WTC11 (cell line): ENCODE measurements around the gene PCSK5. TPM values are rescaled to one million over a fixed set of nuclear protein-coding genes. Genes with fewer than 3 reads are reported as not detected.

Source experiments
- ATAC-seq: fragments of 200-7000 bp; cut with Tn5 transposase; 2 replicates; pipeline ENCODE4 v1.10.0; 2021; ENCODE audit warnings: mild to moderate bottlenecking, moderate library complexity
- CTCF ChIA-PET: fragments of 300-600 bp; sonication (Branson Sonifier 250); formaldehyde crosslinking; loops from one replicate; lab custom pipeline; 2021; ENCODE audit warnings: antibody characterized with exemption; lab: Charles Lee
- POLR2A ChIA-PET: fragments of 350-600 bp; sonication (Branson Sonifier 250); formaldehyde crosslinking; loops from one replicate; lab custom pipeline; 2021; ENCODE audit warnings: antibody characterized with exemption; lab: Charles Lee
- DNase-seq: peaks from one replicate; pipeline ENCODE4 v3.0.0; 2021; ENCODE audit warnings: low spot score
- H3K27ac Mint-ChIP-seq: 2 replicates; pipeline ENCODE4 v1.8.0; 2021; ENCODE audit warnings: mixed read lengths
- H3K27me3 Mint-ChIP-seq: 2 replicates; pipeline ENCODE4 v1.8.0; 2021; ENCODE audit warnings: low read depth, mild to moderate bottlenecking, moderate library complexity, mixed read lengths
- H3K36me3 Mint-ChIP-seq: 2 replicates; pipeline ENCODE4 v1.8.0; 2021; ENCODE audit warnings: mixed read lengths
- H3K4me1 Mint-ChIP-seq: 2 replicates; pipeline ENCODE4 v1.8.0; 2022; ENCODE audit warnings: mixed read lengths
- H3K4me3 Mint-ChIP-seq: 2 replicates; pipeline ENCODE4 v1.8.0; 2021; ENCODE audit warnings: mild to moderate bottlenecking, moderate library complexity, mixed read lengths
- H3K9me3 Mint-ChIP-seq: 2 replicates; pipeline ENCODE4 v1.8.0; 2021; ENCODE audit warnings: mixed read lengths
- EMX1 ChIP-seq: fragments of 250-450 bp; sonication (Bioruptor Pico); IDR thresholded peaks from 2 replicates; pipeline ENCODE4 v1.8.0; 2021; ENCODE audit warnings: mild to moderate bottlenecking
- FOXP1 ChIP-seq: sonication (generic); formaldehyde crosslinking; IDR thresholded peaks from 2 replicates; pipeline ENCODE4 v1.8.0; 2022; ENCODE audit warnings: missing genetic modification reagents, mild to moderate bottlenecking, moderate library complexity, borderline replicate concordance
- HMGA2 ChIP-seq: fragments of 250-450 bp; sonication (Bioruptor Pico); IDR thresholded peaks from 2 replicates; pipeline ENCODE4 v1.4.0; 2021; ENCODE audit warnings: mild to moderate bottlenecking, moderate library complexity
- KAT7 ChIP-seq: sonication (generic); formaldehyde crosslinking; IDR thresholded peaks from 2 replicates; pipeline ENCODE4 v1.8.1; 2023; ENCODE audit warnings: missing genetic modification reagents, mild to moderate bottlenecking, borderline replicate concordance
- OVOL2 ChIP-seq: fragments of 250-450 bp; sonication (Bioruptor Pico); IDR thresholded peaks from 2 replicates; pipeline ENCODE4 v1.9.0; 2021; ENCODE audit warnings: mild to moderate bottlenecking, borderline replicate concordance
- RELA ChIP-seq: sonication (generic); formaldehyde crosslinking; IDR thresholded peaks from 2 replicates; pipeline ENCODE4 v1.8.1; 2022; ENCODE audit warnings: missing genetic modification reagents, mild to moderate bottlenecking, borderline replicate concordance
- RORB ChIP-seq: fragments of 250-450 bp; sonication (Bioruptor Pico); IDR thresholded peaks from 2 replicates; pipeline ENCODE4 v1.9.0; 2021; ENCODE audit warnings: mild to moderate bottlenecking
- ZNF416 ChIP-seq: fragments of 250-450 bp; sonication (Bioruptor Pico); IDR thresholded peaks from 2 replicates; pipeline ENCODE4 v1.9.0; 2021; ENCODE audit warnings: mild to moderate bottlenecking, inconsistent platforms
- ZNF671 ChIP-seq: fragments of 250-450 bp; sonication (Bioruptor Pico); IDR thresholded peaks from 2 replicates; pipeline ENCODE4 v1.8.0; 2021; ENCODE audit warnings: mild to moderate bottlenecking
- total RNA-seq: library from RNA; stranded (reverse); gene quantifications from 3 replicates; pipeline ENCODE4 v1.2.3, GENCODE V29; 2021
- TF ChIP-seq, protein P1 (sequence below): sonication (generic); formaldehyde crosslinking; IDR thresholded peaks from 2 replicates; pipeline ENCODE4 v1.8.1; 2023; ENCODE audit warnings: mild to moderate bottlenecking, missing genetic modification reagents, moderate library complexity
- TF ChIP-seq, protein P2 (sequence below): fragments of 250-450 bp; sonication (Bioruptor Pico); IDR thresholded peaks from 2 replicates; pipeline ENCODE4 v1.9.0; 2021; ENCODE audit warnings: mild to moderate bottlenecking, borderline replicate concordance
- TF ChIP-seq, protein P3 (sequence below): sonication (generic); formaldehyde crosslinking; IDR thresholded peaks from 2 replicates; pipeline ENCODE4 v1.8.1; 2022; ENCODE audit warnings: mild to moderate bottlenecking, moderate library complexity, missing genetic modification reagents
- TF ChIP-seq, protein P4 (sequence below): fragments of 250-450 bp; sonication (Bioruptor Pico); IDR thresholded peaks from 2 replicates; pipeline ENCODE4 v2.1.2; 2022; ENCODE audit warnings: mild to moderate bottlenecking, moderate library complexity
- TF ChIP-seq, protein P5 (sequence below): sonication (generic); formaldehyde crosslinking; IDR thresholded peaks from 2 replicates; pipeline ENCODE4 v1.8.1; 2022; ENCODE audit warnings: missing genetic modification reagents, borderline replicate concordance
- TF ChIP-seq, protein P6 (sequence below): sonication (generic); formaldehyde crosslinking; IDR thresholded peaks from 2 replicates; pipeline ENCODE4 v1.8.0; 2022; ENCODE audit warnings: mild to moderate bottlenecking, missing genetic modification reagents
- TF ChIP-seq, protein P7 (sequence below): sonication (generic); formaldehyde crosslinking; IDR thresholded peaks from 2 replicates; pipeline ENCODE4 v1.8.0; 2023; ENCODE audit warnings: mild to moderate bottlenecking, missing genetic modification reagents

PCSK5 gene
- total RNA-seq, 1 experiment from 2014 or later: 30.6 TPM

DNA sequence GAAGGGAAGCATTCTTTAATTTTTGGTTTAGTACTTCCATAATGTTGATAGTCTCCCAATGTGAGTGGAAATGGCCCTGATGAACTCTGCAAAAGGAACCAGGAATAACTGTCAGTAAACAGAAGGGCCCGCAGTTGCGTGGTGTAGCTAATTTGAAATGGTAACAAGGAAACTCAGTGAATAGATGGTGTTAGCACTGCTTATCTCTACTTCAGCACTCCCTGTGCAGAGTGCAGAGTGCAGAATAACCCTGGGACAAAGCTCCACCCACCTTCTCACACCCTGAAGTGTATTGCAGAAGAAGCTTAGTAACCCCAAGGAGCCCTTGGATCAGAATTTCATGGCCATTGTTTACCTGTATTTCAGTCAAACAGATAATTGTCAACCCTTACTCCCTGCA lies 158.9 kb downstream of the PCSK5 start:
- H3K4me1 Mint-ChIP-seq: peaks cover 16% of the 10 kb centered on the region
- CTCF ChIA-PET: no interaction called here

DNA sequence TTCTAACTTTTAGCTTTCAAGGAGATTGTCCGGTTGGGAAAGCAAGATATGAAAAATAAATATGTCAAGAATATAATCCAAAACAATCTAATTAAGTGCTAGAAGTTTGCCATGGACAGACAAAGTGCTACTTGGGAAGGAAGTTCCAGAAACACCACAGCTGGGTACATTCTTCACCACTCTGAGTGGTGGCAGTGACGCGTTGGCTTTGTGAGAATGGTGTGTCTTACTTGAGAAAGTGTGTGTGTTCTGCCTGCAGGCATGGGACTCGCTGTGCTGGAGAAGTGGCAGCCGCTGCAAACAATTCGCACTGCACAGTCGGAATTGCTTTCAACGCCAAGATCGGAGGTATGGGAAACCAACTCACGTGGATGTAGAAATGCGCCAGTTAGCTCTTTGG lies 177.2 kb downstream of the PCSK5 start:
- H3K27ac Mint-ChIP-seq: peak overlapping the region; percentile 18; the same call in 1 of the 2 replicates
- CTCF ChIA-PET: no interaction called here
- no peak for TF ChIP-seq ZNF416
- no peak for TF ChIP-seq RELA (CRISPR knock-in tag)
- TF ChIP-seq, protein P1, sequence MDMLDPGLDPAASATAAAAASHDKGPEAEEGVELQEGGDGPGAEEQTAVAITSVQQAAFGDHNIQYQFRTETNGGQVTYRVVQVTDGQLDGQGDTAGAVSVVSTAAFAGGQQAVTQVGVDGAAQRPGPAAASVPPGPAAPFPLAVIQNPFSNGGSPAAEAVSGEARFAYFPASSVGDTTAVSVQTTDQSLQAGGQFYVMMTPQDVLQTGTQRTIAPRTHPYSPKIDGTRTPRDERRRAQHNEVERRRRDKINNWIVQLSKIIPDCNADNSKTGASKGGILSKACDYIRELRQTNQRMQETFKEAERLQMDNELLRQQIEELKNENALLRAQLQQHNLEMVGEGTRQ (CRISPR knock-in tag): no peak
- no peak for TF ChIP-seq FOXP1 (CRISPR knock-in tag)
- TF ChIP-seq, protein P2, sequence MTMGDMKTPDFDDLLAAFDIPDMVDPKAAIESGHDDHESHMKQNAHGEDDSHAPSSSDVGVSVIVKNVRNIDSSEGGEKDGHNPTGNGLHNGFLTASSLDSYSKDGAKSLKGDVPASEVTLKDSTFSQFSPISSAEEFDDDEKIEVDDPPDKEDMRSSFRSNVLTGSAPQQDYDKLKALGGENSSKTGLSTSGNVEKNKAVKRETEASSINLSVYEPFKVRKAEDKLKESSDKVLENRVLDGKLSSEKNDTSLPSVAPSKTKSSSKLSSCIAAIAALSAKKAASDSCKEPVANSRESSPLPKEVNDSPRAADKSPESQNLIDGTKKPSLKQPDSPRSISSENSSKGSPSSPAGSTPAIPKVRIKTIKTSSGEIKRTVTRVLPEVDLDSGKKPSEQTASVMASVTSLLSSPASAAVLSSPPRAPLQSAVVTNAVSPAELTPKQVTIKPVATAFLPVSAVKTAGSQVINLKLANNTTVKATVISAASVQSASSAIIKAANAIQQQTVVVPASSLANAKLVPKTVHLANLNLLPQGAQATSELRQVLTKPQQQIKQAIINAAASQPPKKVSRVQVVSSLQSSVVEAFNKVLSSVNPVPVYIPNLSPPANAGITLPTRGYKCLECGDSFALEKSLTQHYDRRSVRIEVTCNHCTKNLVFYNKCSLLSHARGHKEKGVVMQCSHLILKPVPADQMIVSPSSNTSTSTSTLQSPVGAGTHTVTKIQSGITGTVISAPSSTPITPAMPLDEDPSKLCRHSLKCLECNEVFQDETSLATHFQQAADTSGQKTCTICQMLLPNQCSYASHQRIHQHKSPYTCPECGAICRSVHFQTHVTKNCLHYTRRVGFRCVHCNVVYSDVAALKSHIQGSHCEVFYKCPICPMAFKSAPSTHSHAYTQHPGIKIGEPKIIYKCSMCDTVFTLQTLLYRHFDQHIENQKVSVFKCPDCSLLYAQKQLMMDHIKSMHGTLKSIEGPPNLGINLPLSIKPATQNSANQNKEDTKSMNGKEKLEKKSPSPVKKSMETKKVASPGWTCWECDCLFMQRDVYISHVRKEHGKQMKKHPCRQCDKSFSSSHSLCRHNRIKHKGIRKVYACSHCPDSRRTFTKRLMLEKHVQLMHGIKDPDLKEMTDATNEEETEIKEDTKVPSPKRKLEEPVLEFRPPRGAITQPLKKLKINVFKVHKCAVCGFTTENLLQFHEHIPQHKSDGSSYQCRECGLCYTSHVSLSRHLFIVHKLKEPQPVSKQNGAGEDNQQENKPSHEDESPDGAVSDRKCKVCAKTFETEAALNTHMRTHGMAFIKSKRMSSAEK (CRISPR knock-in tag): no peak
- TF ChIP-seq, protein P3, sequence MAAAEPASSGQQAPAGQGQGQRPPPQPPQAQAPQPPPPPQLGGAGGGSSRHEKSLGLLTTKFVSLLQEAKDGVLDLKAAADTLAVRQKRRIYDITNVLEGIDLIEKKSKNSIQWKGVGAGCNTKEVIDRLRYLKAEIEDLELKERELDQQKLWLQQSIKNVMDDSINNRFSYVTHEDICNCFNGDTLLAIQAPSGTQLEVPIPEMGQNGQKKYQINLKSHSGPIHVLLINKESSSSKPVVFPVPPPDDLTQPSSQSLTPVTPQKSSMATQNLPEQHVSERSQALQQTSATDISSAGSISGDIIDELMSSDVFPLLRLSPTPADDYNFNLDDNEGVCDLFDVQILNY (CRISPR knock-in tag): no peak
- no peak for TF ChIP-seq HMGA2
- no peak for TF ChIP-seq KAT7 (CRISPR knock-in tag)
- TF ChIP-seq, protein P4, sequence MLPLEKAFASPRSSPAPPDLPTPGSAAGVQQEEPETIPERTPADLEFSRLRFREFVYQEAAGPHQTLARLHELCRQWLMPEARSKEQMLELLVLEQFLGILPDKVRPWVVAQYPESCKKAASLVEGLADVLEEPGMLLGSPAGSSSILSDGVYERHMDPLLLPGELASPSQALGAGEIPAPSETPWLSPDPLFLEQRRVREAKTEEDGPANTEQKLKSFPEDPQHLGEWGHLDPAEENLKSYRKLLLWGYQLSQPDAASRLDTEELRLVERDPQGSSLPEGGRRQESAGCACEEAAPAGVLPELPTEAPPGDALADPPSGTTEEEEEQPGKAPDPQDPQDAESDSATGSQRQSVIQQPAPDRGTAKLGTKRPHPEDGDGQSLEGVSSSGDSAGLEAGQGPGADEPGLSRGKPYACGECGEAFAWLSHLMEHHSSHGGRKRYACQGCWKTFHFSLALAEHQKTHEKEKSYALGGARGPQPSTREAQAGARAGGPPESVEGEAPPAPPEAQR (CRISPR knock-in tag): no peak
- no peak for TF ChIP-seq OVOL2 (CRISPR knock-in tag)
- no peak for TF ChIP-seq ZNF671 (CRISPR knock-in tag)
- TF ChIP-seq, protein P5, sequence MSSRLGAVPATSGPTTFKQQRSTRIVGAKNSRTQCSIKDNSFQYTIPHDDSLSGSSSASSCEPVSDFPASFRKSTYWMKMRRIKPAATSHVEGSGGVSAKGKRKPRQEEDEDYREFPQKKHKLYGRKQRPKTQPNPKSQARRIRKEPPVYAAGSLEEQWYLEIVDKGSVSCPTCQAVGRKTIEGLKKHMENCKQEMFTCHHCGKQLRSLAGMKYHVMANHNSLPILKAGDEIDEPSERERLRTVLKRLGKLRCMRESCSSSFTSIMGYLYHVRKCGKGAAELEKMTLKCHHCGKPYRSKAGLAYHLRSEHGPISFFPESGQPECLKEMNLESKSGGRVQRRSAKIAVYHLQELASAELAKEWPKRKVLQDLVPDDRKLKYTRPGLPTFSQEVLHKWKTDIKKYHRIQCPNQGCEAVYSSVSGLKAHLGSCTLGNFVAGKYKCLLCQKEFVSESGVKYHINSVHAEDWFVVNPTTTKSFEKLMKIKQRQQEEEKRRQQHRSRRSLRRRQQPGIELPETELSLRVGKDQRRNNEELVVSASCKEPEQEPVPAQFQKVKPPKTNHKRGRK (CRISPR knock-in tag): no peak

More for the DNA sequence above, 158.9 kb downstream of the PCSK5 start:
- Mint-ChIP-seq H3K27me3 (no peaks in the 10 kb centered on the region), H3K4me3 (no peak overlapping the region), H3K27ac (no peak overlapping the region), H3K36me3 (peaks cover 32% of the 10 kb centered on the region), H3K9me3 (peaks cover 26% of the 10 kb centered on the region)
- POLR2A ChIA-PET: no interaction called here
- TF ChIP-seq, protein P6, sequence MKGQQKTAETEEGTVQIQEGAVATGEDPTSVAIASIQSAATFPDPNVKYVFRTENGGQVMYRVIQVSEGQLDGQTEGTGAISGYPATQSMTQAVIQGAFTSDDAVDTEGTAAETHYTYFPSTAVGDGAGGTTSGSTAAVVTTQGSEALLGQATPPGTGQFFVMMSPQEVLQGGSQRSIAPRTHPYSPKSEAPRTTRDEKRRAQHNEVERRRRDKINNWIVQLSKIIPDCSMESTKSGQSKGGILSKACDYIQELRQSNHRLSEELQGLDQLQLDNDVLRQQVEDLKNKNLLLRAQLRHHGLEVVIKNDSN (CRISPR knock-in tag): no peak
- TF ChIP-seq, protein P7, sequence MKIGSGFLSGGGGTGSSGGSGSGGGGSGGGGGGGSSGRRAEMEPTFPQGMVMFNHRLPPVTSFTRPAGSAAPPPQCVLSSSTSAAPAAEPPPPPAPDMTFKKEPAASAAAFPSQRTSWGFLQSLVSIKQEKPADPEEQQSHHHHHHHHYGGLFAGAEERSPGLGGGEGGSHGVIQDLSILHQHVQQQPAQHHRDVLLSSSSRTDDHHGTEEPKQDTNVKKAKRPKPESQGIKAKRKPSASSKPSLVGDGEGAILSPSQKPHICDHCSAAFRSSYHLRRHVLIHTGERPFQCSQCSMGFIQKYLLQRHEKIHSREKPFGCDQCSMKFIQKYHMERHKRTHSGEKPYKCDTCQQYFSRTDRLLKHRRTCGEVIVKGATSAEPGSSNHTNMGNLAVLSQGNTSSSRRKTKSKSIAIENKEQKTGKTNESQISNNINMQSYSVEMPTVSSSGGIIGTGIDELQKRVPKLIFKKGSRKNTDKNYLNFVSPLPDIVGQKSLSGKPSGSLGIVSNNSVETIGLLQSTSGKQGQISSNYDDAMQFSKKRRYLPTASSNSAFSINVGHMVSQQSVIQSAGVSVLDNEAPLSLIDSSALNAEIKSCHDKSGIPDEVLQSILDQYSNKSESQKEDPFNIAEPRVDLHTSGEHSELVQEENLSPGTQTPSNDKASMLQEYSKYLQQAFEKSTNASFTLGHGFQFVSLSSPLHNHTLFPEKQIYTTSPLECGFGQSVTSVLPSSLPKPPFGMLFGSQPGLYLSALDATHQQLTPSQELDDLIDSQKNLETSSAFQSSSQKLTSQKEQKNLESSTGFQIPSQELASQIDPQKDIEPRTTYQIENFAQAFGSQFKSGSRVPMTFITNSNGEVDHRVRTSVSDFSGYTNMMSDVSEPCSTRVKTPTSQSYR (CRISPR knock-in tag): no peak
- TF ChIP-seq RORB (no peak), EMX1 (CRISPR knock-in tag) (no peak)
- DNase-seq (no peak), ATAC-seq (peak; percentile 43; the same call in 1 of the 2 replicates)

More for the DNA sequence above, 177.2 kb downstream of the PCSK5 start:
- no peaks in the 10 kb centered on the region for H3K4me1 Mint-ChIP-seq
- H3K36me3 Mint-ChIP-seq: peaks cover 16% of the 10 kb centered on the region
- no peaks in the 10 kb centered on the region for H3K27me3 Mint-ChIP-seq
- DNase-seq: no peak
- POLR2A ChIA-PET: no interaction called here
- peaks cover 8% of the 10 kb centered on the region for H3K9me3 Mint-ChIP-seq
- H3K4me3 Mint-ChIP-seq: no peak overlapping the region
- ATAC-seq: no peak
